Fibroblast of lung (primary cell): ENCODE results near the gene DOHH.

Experiments
- EZH2 ChIP-seq: IDR thresholded peaks from 2 replicates; pipeline ENCODE4 v1.5.1; 2012; ENCODE audit warnings: low read length, control low read depth, mild to moderate bottlenecking; ENCODE audit errors: missing control alignments
- TF ChIP-seq, protein P1 (sequence below), 2 donors: IDR thresholded peaks in 1 of 2; conservative IDR thresholded peaks in 1 of 2; 1 replicate in 1 of 2; 2 replicates in 1 of 2; pipeline ENCODE4 v1.5.1; 2011 to 2012; ENCODE audit warnings: low read length in 2 of 2, control low read depth in 1 of 2, inconsistent platforms in 1 of 2, low read depth in 1 of 2, mild to moderate bottlenecking in 1 of 2

- TF ChIP-seq, protein P1, sequence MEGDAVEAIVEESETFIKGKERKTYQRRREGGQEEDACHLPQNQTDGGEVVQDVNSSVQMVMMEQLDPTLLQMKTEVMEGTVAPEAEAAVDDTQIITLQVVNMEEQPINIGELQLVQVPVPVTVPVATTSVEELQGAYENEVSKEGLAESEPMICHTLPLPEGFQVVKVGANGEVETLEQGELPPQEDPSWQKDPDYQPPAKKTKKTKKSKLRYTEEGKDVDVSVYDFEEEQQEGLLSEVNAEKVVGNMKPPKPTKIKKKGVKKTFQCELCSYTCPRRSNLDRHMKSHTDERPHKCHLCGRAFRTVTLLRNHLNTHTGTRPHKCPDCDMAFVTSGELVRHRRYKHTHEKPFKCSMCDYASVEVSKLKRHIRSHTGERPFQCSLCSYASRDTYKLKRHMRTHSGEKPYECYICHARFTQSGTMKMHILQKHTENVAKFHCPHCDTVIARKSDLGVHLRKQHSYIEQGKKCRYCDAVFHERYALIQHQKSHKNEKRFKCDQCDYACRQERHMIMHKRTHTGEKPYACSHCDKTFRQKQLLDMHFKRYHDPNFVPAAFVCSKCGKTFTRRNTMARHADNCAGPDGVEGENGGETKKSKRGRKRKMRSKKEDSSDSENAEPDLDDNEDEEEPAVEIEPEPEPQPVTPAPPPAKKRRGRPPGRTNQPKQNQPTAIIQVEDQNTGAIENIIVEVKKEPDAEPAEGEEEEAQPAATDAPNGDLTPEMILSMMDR (conservative IDR thresholded peaks at IDR 0.05 in 1 of 2, IDR thresholded peaks at IDR 0.05 in 1 of 2; ENCODE audit: low read depth in 1 of 2, low read length in 2 of 2), result no peak
- TF ChIP-seq EZH2, result no peak
These were observed 20.6 kb upstream of the DOHH start for GRCh38 chr19:3521104-3521445.
